Activated CD4-positive, alpha-beta T cell treated with anti-CD3 and anti-CD28 coated beads, Interleukin-2, Interleukin-4, amounts not matched to agents 100 ng/mL and 50 ng/mL, durations not matched to agents 16 hours and 8 hours (primary cell): Measurements from ENCODE around the gene EPS15.

Source experiments
- DNase-seq: peaks from one replicate; pipeline ENCODE4 v3.0.0-alpha.2; 2020; ENCODE audit warnings: low spot score

EPS15 gene

GRCh38 chr1:51314974-51315373 lies 204.1 kb downstream of the EPS15 start:
- DNase-seq = no peak

- no peak for DNase-seq
Measured at GRCh38 chr1:51313961-51314777, 204.9 kb downstream of the EPS15 start.

- DNase-seq = no peak
Measured at GRCh38 chr1:51313268-51313852, 205.7 kb downstream of the EPS15 start.

- no peak for DNase-seq
Measured at GRCh38 chr1:51312718-51313117, 206.3 kb downstream of the EPS15 start.

- DNase-seq = no peak
Measured at GRCh38 chr1:51311826-51312225, 207.2 kb downstream of the EPS15 start.

GRCh38 chr1:51310871-51311613 lies 208.0 kb downstream of the EPS15 start:
- DNase-seq = no peak

GRCh38 chr1:51309291-51309690 lies 209.8 kb downstream of the EPS15 start:
- no peak for DNase-seq

- DNase-seq = no peak
Measured at GRCh38 chr1:51308636-51309035, 210.4 kb downstream of the EPS15 start.

GRCh38 chr1:51306950-51307349 lies 212.1 kb downstream of the EPS15 start:
- no peak for DNase-seq

GRCh38 chr1:51305371-51305823 lies 213.7 kb downstream of the EPS15 start:
- no peak for DNase-seq

GRCh38 chr1:51304360-51304759 lies 214.7 kb downstream of the EPS15 start:
- no peak for DNase-seq
